ENCODE measurements around the gene CLEC6A. TPM values are rescaled to one million over a fixed set of nuclear protein-coding genes. Genes with fewer than 3 reads are reported as not detected.

CLEC6A gene
- polyA plus RNA-seq, 6 donors from 2014 or later, result not detected

GRCh38 chr12:8507596-8507995, 51.8 kb downstream of the CLEC6A start:
- Mint-ChIP-seq H3K4me3 (no peak overlapping the region), H3K4me1 (peaks cover 6 to 17% (median 13%) of the 10 kb centered on the region in 3 donors), H3K27ac (no peak overlapping the region), H3K36me3 (no peaks in the 10 kb centered on the region), H3K9me3 (peaks cover 0 to 2% (median 0%) of the 10 kb centered on the region in 7 donors), H3K27me3 (peaks cover 24 to 52% (median 48%) of the 10 kb centered on the region in 3 donors)
- ATAC-seq (ENCODE audit: low read depth in 2 of 2) (no peak), DNase-seq (no peak)

DNA sequence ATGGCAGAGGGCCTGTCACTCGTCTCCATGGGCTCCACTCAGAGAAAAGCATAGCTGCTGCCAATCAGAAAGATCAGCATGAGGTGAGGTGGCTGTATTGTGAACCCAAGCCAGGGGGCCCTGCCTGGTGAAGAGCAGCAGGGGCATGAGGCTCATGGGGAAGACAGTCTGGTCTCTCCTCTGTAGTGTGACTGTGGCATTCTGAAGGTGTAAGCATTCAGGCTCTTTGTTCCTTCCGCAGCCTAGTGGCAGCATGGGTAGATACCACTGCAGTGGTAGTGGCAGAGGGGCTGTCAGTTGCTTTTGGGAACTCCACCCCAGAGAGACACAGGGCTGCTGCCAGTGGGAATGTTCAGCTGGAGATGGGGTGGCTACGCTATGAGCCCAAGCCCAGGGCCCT, 52.5 kb downstream of the CLEC6A start:
- H3K27me3 Mint-ChIP-seq, result peaks cover 29 to 58% (median 54%) of the 10 kb centered on the region in 3 donors
- ATAC-seq (ENCODE audit: low read depth in 2 of 2), result no peak
- no peak for DNase-seq
- H3K4me1 Mint-ChIP-seq, result peaks cover 6 to 17% (median 13%) of the 10 kb centered on the region in 3 donors
- H3K9me3 Mint-ChIP-seq, result peaks cover 0 to 2% (median 0%) of the 10 kb centered on the region in 7 donors
- H3K4me3 Mint-ChIP-seq, result peak overlapping the region in 1 of 8 donors; percentile 55
- no peaks in the 10 kb centered on the region for H3K36me3 Mint-ChIP-seq
- H3K27ac Mint-ChIP-seq, result peak overlapping the region in 1 of 6 donors; percentile 27

- Mint-ChIP-seq H3K4me1 (peaks cover 6 to 17% (median 13%) of the 10 kb centered on the region in 3 donors), H3K27ac (no peak overlapping the region), H3K27me3 (peaks cover 29 to 65% (median 63%) of the 10 kb centered on the region in 3 donors), H3K4me3 (peak overlapping the region in 3 of 8 donors; percentile 10 to 51 (median 27)), H3K36me3 (no peaks in the 10 kb centered on the region), H3K9me3 (peaks cover 0 to 2% (median 0%) of the 10 kb centered on the region in 7 donors)
- ATAC-seq (ENCODE audit: low read depth in 2 of 2) (peak; percentile 35 to 56), DNase-seq (peak; percentile 15)
Observed at GRCh38 chr12:8508910-8509841, 53.4 kb downstream of the CLEC6A start.

GRCh38 chr12:8513256-8513655, 57.5 kb downstream of the CLEC6A start, which contains the start of gene CLEC4D:
Gene CLEC4D, plus strand, starts transcription at chr12:8513503. Its CDS starts 230 bp downstream, at chr12:8513733.
- Mint-ChIP-seq H3K36me3 (no peaks in the 10 kb centered on the region), H3K4me3 (no peak within 1 kb of the TSS), H3K27ac (no peak within 1 kb of the TSS), H3K9me3 (peaks cover 0 to 1% (median 0%) of the 10 kb centered on the region in 7 donors), H3K27me3 (peaks cover 32 to 62% (median 56%) of the 10 kb centered on the region in 3 donors), H3K4me1 (peaks cover 6 to 17% (median 13%) of the 10 kb centered on the region in 3 donors)
- ATAC-seq (ENCODE audit: low read depth in 2 of 2) (no peak), DNase-seq (no peak)

GRCh38 chr12:8517971-8518370, 62.2 kb downstream of the CLEC6A start:
- Mint-ChIP-seq H3K4me3 (no peak overlapping the region), H3K27me3 (peaks cover 21 to 40% (median 36%) of the 10 kb centered on the region in 3 donors), H3K9me3 (peaks cover 0 to 3% (median 2%) of the 10 kb centered on the region in 7 donors), H3K36me3 (no peaks in the 10 kb centered on the region), H3K4me1 (no peaks in the 10 kb centered on the region), H3K27ac (no peak overlapping the region)
- ATAC-seq (ENCODE audit: low read depth in 2 of 2), result no peak
- no peak for DNase-seq

GRCh38 chr12:8519171-8519570, 63.4 kb downstream of the CLEC6A start:
- peaks cover 20 to 34% (median 30%) of the 10 kb centered on the region in 3 donors for H3K27me3 Mint-ChIP-seq
- H3K4me3 Mint-ChIP-seq, result no peak overlapping the region
- peaks cover 0 to 14% (median 9%) of the 10 kb centered on the region in 7 donors for H3K9me3 Mint-ChIP-seq
- peaks cover 0 to 1% of the 10 kb centered on the region in 2 donors for H3K36me3 Mint-ChIP-seq
- DNase-seq (no peak), ATAC-seq (ENCODE audit: low read depth in 2 of 2) (no peak)
- no peak overlapping the region for H3K27ac Mint-ChIP-seq
- no peaks in the 10 kb centered on the region for H3K4me1 Mint-ChIP-seq

- H3K4me3 Mint-ChIP-seq, result no peak overlapping the region
- peaks cover 4 to 35% (median 19%) of the 10 kb centered on the region in 7 donors for H3K9me3 Mint-ChIP-seq
- H3K27me3 Mint-ChIP-seq, result peaks cover 20 to 54% (median 48%) of the 10 kb centered on the region in 3 donors
Observed at GRCh38 chr12:8527250-8528130, 71.7 kb downstream of the CLEC6A start.

More at GRCh38 chr12:8527250-8528130, 71.7 kb downstream of the CLEC6A start:
- no peak for DNase-seq
- H3K36me3 Mint-ChIP-seq, result peaks cover 0 to 9% of the 10 kb centered on the region in 2 donors
- H3K4me1 Mint-ChIP-seq, result no peaks in the 10 kb centered on the region
- no peak for ATAC-seq (ENCODE audit: low read depth in 2 of 2)
- no peak overlapping the region for H3K27ac Mint-ChIP-seq

Other genes starting within 250 kb of the CLEC6A start
- gene FAM90A1, start 228.3 kb upstream of the CLEC6A start, polyA plus RNA-seq (ENCODE audit: low read depth in 6 of 6), result not detected
- under 1 TPM in 1 of 6 donors, not detected in 5; 0.51 TPM for gene CLEC4D, start 57.5 kb downstream of the CLEC6A start, polyA plus RNA-seq (ENCODE audit: low read depth in 6 of 6)
- gene CLEC4E, start 84.9 kb downstream of the CLEC6A start, polyA plus RNA-seq (ENCODE audit: low read depth in 6 of 6), result under 1 TPM in 2 of 6 donors, not detected in 4; 0.35 to 0.88 TPM
- gene AICDA, start 156.9 kb downstream of the CLEC6A start, polyA plus RNA-seq (ENCODE audit: low read depth in 6 of 6), result under 1 TPM in 3 of 6 donors, not detected in 3; 0.34 to 0.79 (median 0.52) TPM
- gene MFAP5, start 206.9 kb downstream of the CLEC6A start, polyA plus RNA-seq (ENCODE audit: low read depth in 6 of 6), result not detected
- 10 to 100 TPM in 1 of 6 donors, 1 to 10 TPM in 5; 6.8 to 13.2 (median 8.1) TPM for gene RIMKLB, start 242.0 kb downstream of the CLEC6A start, polyA plus RNA-seq (ENCODE audit: low read depth in 6 of 6)